GM19328 (cell line): ENCODE data around the gene GPR161.

ENCODE experiments used
- ATAC-seq: cut with Tn5 transposase; IDR thresholded peaks from one replicate; pipeline ENCODE4 v1.9.1; 2021; ENCODE audit warnings: mild to moderate bottlenecking, moderate library complexity; ENCODE audit not compliant: unreplicated experiment

The GPR161 gene

DNA sequence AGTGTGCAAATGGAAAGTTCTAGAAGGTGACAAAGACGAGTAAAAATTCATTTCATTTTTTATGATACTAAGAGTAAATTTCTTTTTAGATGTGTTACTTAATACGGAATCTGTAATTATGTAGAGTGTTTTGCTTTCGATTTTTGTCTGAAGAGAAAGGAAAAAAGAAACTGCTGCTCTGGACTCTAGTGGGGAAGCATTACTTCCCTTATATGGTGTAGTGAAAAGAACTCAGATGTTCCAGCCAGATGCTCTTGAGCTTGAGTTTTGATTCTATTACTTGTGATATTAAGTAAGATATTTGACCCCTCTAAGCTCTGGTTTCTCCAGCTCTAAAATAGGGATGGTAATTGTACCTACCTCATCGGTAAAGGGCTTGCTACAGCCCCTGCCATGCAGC, 12.2 kb upstream of the GPR161 start:
- ATAC-seq, result peak; percentile 57

- no peak for ATAC-seq
Measured at GRCh38 chr1:168146626-168147025, 9.9 kb upstream of the GPR161 start.

- ATAC-seq, result no peak
Measured at GRCh38 chr1:168146160-168146539, 9.4 kb upstream of the GPR161 start.

DNA sequence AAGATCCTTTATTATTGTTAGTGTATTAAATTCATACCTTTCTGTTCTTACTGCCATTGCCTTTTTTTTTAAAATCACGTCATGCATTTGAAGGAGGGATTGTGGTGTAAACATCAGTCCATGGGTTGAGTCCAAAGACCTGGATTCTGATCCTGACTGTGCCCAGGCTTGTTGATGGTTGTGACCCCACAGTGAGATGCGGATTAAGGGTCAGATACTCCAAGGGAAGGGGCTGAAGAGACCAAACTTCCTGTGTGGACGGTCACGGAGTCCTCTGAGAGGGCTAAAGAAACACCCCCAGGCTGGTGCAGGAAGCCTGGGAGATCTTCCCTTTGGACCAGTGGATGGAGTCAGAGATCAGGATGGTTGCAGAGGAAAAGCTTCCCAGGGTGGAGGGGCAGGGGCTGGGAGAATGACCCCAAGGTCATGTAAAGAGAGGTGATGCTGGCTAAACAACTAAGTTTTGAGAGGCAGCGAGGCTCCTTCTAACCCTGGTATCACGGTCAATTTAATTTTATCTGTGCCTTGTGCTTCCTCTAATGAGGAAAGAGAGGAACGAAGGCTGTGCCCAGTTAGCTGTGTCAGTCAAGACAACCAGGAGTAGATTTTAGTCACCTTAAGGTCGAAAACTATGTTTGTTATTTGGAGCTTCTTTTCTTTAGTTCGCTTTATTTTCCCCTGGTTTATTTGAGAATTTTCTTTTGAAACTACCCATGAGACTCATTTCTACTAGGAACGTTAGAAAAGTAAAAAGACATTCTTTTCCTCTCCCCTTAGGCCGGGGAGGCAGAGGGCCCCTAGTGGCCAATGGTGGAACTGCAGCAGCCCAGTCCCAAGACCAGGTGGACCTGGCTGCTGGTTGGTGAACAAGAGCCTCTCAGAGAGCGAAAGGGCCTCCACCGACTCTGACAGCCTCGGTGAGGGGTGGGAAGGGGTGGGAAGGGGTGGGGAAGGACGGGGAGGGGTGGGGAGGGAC, 8.7 kb upstream of the GPR161 start:
- ATAC-seq, result peak; percentile 93

GRCh38 chr1:168141871-168142385, 5.2 kb upstream of the GPR161 start:
- ATAC-seq, result no peak

DNA sequence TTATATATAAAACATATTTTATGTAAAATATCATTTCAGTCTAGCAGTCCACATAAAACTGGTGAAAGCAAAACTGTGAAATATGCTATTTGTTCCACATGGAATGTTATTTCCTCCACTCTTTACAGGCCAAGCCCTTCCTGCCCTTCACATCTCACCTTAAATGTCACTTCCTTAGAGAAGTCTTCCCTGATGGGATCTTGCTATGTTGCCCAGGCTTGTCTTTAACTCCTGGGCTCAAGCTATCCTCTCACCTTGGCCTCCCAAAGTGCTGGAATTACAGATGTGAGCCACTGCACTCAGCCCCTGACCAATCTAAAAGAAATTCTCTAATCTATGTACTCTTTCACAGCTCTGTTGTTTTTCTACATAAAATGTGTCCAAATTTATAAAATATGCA, 2.3 kb upstream of the GPR161 start:
- no peak for ATAC-seq

- no peak for ATAC-seq
Measured at GRCh38 chr1:168138134-168138533, 1.4 kb upstream of the GPR161 start.

- no peak for ATAC-seq
Measured at GRCh38 chr1:168137515-168137821, 738 bp upstream of the GPR161 start.

DNA sequence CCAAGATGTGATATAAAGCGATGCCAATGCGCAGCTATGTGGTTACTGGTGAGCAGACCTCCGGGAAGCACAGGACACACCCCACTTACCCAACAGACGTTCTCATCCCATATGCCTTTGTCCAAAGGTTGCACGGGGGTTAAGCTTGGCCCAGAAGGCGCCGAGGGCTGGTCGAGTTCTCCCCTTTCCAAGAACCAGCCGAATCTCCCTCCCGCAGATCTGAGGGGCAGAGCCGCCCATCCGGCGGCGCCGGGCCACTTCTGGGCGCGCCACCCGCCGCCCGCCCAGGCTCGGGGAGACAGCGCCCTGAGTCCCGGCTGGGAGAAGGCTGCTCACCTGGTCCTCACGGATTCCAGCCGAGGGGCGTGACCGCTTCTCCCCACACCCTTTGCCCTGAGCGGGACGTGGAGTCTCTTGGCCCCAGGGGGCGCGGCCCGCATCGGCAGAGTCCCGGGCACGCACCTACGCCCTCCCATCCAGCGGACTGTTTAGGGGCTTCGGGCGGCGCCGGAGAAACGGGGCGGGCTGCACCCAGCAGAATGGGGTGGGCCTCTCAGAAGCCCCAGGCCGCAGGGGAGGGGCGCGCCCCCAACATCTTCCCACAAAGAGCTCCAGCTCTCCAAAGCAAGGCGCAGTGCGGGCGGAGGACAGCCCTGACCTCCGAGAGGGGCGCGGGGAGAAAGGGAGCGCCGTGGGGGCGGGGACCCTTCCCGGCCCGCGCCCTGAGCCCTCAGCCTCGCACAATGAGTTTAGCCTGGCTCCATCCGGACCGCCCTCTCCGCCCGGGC, 615 bp downstream of the GPR161 start:
- ATAC-seq, result no peak

- ATAC-seq, result no peak
Measured at GRCh38 chr1:168135116-168135920, 1.4 kb downstream of the GPR161 start.

DNA sequence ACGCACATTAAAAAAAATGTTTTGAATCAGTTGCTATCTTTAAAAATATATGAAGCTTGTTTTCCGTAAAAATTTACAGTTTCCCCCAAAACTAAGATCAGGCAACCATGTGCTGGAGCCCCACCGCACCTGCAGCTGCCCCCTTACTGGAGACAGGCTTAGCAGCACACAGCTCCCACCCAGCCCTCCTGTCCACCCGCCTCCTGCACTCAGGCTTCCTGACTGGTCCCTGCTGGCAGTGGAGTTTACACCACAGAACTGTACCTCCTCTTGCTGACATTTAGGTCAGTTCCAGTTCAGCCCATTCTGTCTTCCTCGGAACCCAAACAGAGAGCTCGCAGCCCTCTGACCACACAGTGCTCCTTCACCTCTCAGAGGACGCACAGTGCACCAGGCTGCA, 2.1 kb downstream of the GPR161 start:
- ATAC-seq, result no peak

DNA sequence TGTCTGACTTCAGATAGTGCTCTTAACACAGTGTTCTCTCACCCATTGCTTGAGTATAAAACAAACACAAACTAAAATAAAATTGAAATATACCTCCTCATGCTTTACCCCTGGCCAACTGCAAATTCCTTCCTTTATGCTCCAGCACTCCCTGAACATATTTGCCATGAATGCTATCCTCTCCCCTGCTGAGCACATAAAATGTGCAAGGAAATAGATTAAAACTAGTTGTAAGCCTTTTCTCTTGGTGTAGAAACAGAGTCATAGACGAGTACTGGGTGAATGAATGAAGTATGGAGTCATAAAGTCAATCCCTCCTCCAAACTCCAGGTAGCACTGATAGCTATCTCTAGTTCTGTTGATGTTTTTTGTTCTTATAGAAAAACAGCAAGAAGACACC, 2.6 kb downstream of the GPR161 start:
- ATAC-seq, result no peak

- ATAC-seq, result no peak
Measured at GRCh38 chr1:168129933-168130332, 6.8 kb downstream of the GPR161 start.

- ATAC-seq, result no peak
Measured at GRCh38 chr1:168127503-168127902, 9.2 kb downstream of the GPR161 start.

DNA sequence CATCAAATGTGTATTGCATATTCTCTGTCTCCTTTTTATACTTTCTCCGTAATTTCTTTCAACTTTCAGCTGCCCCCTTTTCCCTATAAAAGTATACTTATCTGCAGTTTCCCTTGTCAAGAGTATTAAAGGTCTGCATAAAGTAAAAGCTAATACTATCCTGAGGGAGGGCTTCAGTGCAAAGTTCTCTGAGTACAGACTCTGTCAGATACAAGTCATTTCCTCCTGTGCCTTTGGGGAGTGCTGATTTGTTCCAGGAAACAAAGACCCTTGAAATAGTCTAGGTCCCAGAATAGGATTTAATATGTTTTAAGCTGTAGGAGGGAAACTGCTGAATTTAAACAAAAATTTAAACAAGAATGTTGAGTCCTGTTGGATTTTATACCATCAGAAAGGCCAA, 11.7 kb downstream of the GPR161 start:
- no peak for ATAC-seq

DNA sequence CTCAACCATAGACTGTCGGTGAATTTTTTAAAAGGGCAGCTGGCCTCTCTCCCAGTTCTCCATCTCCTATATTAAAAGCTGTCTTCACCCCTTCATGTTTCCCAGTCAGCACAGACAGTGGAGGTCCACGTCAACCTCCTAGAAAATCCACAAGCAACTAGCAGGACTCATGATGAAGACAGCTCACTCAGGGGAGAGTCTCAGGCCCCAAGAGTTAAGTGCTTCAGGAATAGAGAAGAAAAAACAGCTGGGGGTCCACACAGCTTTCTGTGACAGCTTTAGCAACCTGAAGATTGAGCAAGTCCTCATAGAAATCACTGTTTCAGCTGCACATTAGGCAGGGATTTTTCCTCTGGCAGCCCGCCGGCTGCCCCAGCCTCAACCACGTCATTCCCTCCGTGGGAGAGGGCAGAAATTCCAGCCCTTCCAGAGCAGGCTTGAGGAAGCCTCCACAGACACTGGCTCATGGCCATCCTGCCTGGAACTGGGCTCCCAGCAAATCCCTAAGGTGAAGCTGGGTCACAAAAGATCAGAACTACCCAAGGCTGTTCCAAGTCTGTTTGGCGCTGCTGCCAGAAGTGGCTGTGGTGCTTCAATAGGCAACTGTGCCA, 15.2 kb downstream of the GPR161 start:
- no peak for ATAC-seq

GRCh38 chr1:168119750-168120149, 17.0 kb downstream of the GPR161 start:
- no peak for ATAC-seq

DNA sequence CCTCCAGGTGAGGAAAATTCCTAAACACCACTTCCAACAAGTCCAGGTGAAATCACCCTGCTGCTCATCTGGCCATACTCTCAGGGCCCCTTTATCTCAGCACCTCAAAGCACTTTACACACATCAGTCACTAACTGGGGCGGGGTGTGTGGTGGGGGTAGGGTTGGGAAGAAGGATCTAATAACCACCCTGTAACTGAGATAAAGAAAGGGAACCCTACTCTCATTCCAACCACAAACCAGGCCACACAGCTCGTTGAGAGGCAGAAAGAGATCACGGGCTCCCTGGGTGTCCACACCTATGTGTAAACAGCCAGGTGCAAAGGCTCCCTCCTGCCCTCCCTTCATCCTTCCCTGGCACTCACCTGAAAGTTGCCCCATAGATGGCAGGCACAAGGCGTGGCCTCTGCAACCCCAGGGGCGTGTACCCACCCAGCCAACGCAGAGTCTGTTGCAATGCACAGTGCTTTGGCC, 20.4 kb downstream of the GPR161 start:
- ATAC-seq, result no peak

DNA sequence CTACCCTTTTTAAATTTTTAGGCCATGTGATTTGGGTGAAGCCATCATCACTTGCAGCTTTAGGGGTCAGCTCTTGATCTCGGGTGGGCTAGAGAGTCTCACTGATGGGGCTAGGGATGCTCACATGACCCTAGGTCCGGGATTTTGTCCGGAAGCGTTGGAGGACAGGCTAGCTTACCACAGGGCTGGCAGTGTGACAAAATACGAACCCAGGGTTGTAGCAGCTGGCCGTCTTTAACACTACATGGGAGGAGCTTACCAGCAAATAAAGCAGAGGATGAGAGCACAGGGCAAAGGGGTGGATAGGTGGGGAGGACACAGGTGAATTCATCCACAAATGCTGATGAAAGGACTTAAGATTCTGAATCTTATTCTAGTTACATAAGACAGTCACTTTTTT, 21.9 kb downstream of the GPR161 start:
- ATAC-seq, result no peak

DNA sequence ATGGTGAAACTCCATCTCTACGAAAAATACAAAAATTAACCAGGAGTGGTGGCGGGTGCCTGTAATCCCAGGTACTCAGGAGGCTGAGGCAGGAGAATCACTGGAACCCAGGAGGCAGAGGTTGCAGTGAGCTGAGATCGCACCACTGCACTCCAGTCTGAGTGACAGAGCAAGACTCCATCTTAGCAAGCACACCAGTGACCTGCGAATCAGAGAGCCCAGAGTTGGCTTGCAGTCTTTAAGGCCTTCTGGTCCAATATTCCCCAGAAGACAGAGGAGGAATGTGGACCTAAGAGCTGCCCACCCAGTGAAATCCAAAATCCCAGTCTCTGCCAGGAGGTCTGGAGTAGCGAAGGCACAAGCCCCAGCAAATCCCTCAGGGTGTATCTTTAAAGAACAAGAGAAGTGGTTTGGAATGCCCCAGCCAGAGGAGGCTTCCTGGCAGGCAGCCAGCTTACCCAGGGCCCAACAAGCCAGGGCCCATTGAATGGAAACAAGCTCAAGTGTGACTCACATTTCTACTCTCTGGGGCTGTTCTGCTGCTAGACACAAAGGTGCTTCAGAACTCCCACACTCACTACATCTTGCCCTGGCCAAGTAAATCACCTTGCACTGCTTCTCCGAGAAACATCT, 23.9 kb downstream of the GPR161 start:
- no peak for ATAC-seq
